Transverse colon (tissue), 3 donors: ENCODE measurements around the gene RAD9A.

ENCODE experiments used
- CTCF ChIP-seq, 5 experiments: fragments of 200-600 bp in 3 of 5; fragments of 450-650 bp in 2 of 5; sonication (generic) in 3 of 5; IDR thresholded peaks; 1 replicate in 2 of 5; 2 replicates in 3 of 5; pipeline ENCODE4 v1.5.1; 2016 to 2017; ENCODE audit warnings: antibody characterized with exemption in 5 of 5, inconsistent platforms in 3 of 5, mild to moderate bottlenecking in 2 of 5, moderate library complexity in 1 of 5
- POLR2A ChIP-seq: fragments of 450-650 bp; IDR thresholded peaks from one replicate; pipeline ENCODE4 v1.6.1; 2016; ENCODE audit warnings: antibody characterized with exemption, mild to moderate bottlenecking, moderate library complexity

GRCh38 chr11:67368621-67369020 lies 23.2 kb upstream of the RAD9A start:
- TF ChIP-seq CTCF (IDR thresholded peaks at IDR 0.05) (no peak), POLR2A (no peak)
